OCI-LY1 (cell line): ENCODE data around the gene FST.

ENCODE experiments used
- H2AFZ ChIP-seq: fragments of 200-600 bp; sonication (generic), shearing (Covaris generic); 2 replicates; pipeline ENCODE4 v1.6.0; 2014; ENCODE audit warnings: antibody characterized with exemption, mild to moderate bottlenecking, low read length
- H3F3A ChIP-seq: fragments of 200-600 bp; sonication (generic), shearing (Covaris generic); 2 replicates; pipeline ENCODE4 v1.6.0; 2014; ENCODE audit warnings: mild to moderate bottlenecking, antibody characterized with exemption, low read length, moderate library complexity; ENCODE audit not compliant: insufficient read depth
- H3K27ac ChIP-seq: fragments of 200-600 bp; sonication (generic); 2 replicates; pipeline ENCODE4 v1.5.1; 2014; ENCODE audit warnings: low read length, mixed run types, mild to moderate bottlenecking, low read depth; ENCODE audit not compliant: poor library complexity, severe bottlenecking
- H3K27me3 ChIP-seq: fragments of 200-600 bp; sonication (generic); 2 replicates; pipeline ENCODE4 v1.6.0; 2014; ENCODE audit warnings: antibody characterized with exemption, mild to moderate bottlenecking, low read length, moderate library complexity; ENCODE audit not compliant: insufficient read depth
- H3K36me3 ChIP-seq: fragments of 200-600 bp; sonication (generic); 2 replicates; pipeline ENCODE4 v1.6.1; 2014; ENCODE audit warnings: mild to moderate bottlenecking, antibody characterized with exemption, low read length, moderate library complexity, mixed read lengths; ENCODE audit not compliant: insufficient read depth
- H3K4me1 ChIP-seq: fragments of 200-600 bp; sonication (generic); 2 replicates; pipeline ENCODE4 v1.5.1; 2014; ENCODE audit warnings: mild to moderate bottlenecking, low read length, moderate library complexity; ENCODE audit not compliant: insufficient read depth, severe bottlenecking
- H3K4me2 ChIP-seq: fragments of 200-600 bp; sonication (generic), shearing (Covaris generic); 2 replicates; pipeline ENCODE4 v1.6.1; 2014; ENCODE audit warnings: low read length
- H3K4me3 ChIP-seq: fragments of 200-600 bp; sonication (generic); 2 replicates; pipeline ENCODE4 v1.5.1; 2014; ENCODE audit warnings: low read length, low read depth, mild to moderate bottlenecking, mixed read lengths; ENCODE audit not compliant: poor library complexity, severe bottlenecking
- H3K79me2 ChIP-seq: fragments of 200-600 bp; shearing (Covaris generic); 2 replicates; pipeline ENCODE4 v1.6.1; 2016; ENCODE audit warnings: mixed run types, low read length, mixed read lengths; ENCODE audit not compliant: insufficient read depth
- H3K9ac ChIP-seq: fragments of 200-600 bp; sonication (generic), shearing (Covaris generic); 2 replicates; pipeline ENCODE4 v1.6.1; 2014; ENCODE audit warnings: mild to moderate bottlenecking, low read length, mixed read lengths
- H3K9me2 ChIP-seq: fragments of 200-600 bp; sonication (generic), shearing (Covaris generic); 2 replicates; pipeline ENCODE4 v1.6.1; 2014; ENCODE audit warnings: low read depth, mild to moderate bottlenecking, low read length, mixed read lengths
- H3K9me3 ChIP-seq: fragments of 200-600 bp; shearing (Covaris generic); 2 replicates; pipeline ENCODE4 v1.6.1; 2014; ENCODE audit warnings: low read length, mixed read lengths
- H4K20me1 ChIP-seq: fragments of 200-600 bp; sonication (generic), shearing (Covaris generic); 2 replicates; pipeline ENCODE4 v1.6.0; 2016; ENCODE audit warnings: mild to moderate bottlenecking, low read length; ENCODE audit not compliant: insufficient read depth
- EZH2 ChIP-seq: fragments of 200-600 bp; sonication (generic), shearing (Covaris generic); IDR thresholded peaks from 2 replicates; pipeline ENCODE4 v1.8.0; 2017; ENCODE audit warnings: borderline replicate concordance, mixed run types, mild to moderate bottlenecking, antibody characterized with exemption, low read length, moderate library complexity, mixed read lengths
- TF ChIP-seq, protein P1 (sequence below): fragments of 200-600 bp; sonication (generic), shearing (Covaris generic); IDR thresholded peaks from 2 replicates; pipeline ENCODE4 v1.5.1; 2017; ENCODE audit warnings: mild to moderate bottlenecking, antibody characterized with exemption, low read length, moderate library complexity, mixed read lengths

FST gene, protein sequence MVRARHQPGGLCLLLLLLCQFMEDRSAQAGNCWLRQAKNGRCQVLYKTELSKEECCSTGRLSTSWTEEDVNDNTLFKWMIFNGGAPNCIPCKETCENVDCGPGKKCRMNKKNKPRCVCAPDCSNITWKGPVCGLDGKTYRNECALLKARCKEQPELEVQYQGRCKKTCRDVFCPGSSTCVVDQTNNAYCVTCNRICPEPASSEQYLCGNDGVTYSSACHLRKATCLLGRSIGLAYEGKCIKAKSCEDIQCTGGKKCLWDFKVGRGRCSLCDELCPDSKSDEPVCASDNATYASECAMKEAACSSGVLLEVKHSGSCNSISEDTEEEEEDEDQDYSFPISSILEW

DNA sequence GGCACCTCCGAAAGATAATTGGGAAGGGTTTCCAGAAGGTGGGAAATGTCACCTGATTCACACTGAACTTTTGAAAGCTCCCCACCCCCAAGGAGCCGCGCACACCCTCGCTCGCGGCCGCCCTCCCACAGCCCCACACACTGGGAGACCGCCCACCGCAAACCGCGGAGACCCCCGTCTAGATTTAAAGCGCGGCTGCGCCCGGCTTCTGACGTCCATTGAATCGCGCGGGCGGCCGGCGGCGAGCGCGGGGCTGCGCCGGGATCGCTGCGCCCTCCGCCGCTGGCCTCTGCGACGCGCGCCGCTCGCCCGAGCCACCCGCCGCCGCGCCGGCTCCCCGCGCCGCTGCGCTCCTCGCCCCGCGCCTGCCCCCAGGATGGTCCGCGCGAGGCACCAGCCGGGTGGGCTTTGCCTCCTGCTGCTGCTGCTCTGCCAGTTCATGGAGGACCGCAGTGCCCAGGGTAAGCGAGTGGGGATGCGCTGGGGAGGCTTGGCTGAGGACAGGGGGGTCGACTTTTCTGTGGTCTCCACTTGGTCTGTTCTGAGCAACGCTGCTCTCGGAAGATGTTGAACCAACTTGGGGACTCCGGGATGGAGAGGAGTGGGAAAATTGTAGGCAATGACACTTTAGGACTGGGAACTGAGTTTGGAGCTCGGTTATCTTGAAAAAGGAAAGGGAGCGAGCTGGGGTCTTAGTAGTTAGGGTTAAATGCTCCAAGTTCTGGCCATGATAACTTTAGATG lies at the start of gene FST:
TSS of gene FST (plus strand) at position 214 of the 743 bp plus-strand sequence. CDS start at position 377, 163 bp downstream.
- H3K9ac ChIP-seq: no peak within 1 kb of the TSS
- H3K36me3 ChIP-seq: no peaks in the 10 kb centered on the region
- peak within 1 kb of the TSS; percentile 64 for H3K4me2 ChIP-seq
- no peaks in the 10 kb centered on the region for H3K9me3 ChIP-seq
- H4K20me1 ChIP-seq: no peaks in the 10 kb centered on the region
- peak within 1 kb of the TSS; percentile 52 for H3K4me3 ChIP-seq
- no peaks in the 10 kb centered on the region for H3K79me2 ChIP-seq
- H3K4me1 ChIP-seq: peaks cover 24% of the 10 kb centered on the region
- H3F3A ChIP-seq: no peaks in the 10 kb centered on the region
- no peaks in the 10 kb centered on the region for H3K9me2 ChIP-seq
- TF ChIP-seq EZH2: no peak
- TF ChIP-seq, protein P1, sequence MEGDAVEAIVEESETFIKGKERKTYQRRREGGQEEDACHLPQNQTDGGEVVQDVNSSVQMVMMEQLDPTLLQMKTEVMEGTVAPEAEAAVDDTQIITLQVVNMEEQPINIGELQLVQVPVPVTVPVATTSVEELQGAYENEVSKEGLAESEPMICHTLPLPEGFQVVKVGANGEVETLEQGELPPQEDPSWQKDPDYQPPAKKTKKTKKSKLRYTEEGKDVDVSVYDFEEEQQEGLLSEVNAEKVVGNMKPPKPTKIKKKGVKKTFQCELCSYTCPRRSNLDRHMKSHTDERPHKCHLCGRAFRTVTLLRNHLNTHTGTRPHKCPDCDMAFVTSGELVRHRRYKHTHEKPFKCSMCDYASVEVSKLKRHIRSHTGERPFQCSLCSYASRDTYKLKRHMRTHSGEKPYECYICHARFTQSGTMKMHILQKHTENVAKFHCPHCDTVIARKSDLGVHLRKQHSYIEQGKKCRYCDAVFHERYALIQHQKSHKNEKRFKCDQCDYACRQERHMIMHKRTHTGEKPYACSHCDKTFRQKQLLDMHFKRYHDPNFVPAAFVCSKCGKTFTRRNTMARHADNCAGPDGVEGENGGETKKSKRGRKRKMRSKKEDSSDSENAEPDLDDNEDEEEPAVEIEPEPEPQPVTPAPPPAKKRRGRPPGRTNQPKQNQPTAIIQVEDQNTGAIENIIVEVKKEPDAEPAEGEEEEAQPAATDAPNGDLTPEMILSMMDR: no peak
- no peak within 1 kb of the TSS for H3K27ac ChIP-seq
- H3K27me3 ChIP-seq: no peaks in the 10 kb centered on the region
- H2AFZ ChIP-seq: no peak within 1 kb of the TSS

DNA sequence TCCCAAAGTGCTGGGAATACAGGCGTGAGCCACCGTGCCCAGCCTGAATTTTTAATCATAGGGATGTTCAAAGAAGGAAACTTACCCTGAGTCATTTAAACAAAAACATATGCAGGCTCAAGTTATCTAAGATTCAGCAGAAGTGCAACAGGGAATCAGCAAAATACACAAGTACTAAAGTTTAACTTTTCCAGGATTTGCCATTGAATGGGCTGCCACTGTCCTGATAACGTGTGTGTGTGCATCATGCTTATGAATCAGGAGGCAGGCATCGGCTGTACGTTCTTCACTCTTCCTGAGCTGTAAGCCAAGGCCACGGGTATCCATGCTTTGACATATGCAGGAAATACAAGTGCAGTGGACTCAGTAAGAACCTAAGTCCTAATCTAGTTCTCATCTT lies 48.8 kb upstream of the FST start:
- Histone ChIP-seq H3K9me2 (no peaks in the 10 kb centered on the region), H3K4me3 (no peak overlapping the region), H3K9ac (no peak overlapping the region), H2AFZ (no peak overlapping the region), H3K9me3 (no peaks in the 10 kb centered on the region), H3K4me2 (no peak overlapping the region), H4K20me1 (no peaks in the 10 kb centered on the region), H3K27me3 (no peaks in the 10 kb centered on the region), H3K4me1 (no peaks in the 10 kb centered on the region), H3K27ac (no peak overlapping the region), H3K79me2 (no peaks in the 10 kb centered on the region), H3K36me3 (no peaks in the 10 kb centered on the region), H3F3A (no peaks in the 10 kb centered on the region)
- TF ChIP-seq EZH2: no peak
- TF ChIP-seq, protein P1: no peak

DNA sequence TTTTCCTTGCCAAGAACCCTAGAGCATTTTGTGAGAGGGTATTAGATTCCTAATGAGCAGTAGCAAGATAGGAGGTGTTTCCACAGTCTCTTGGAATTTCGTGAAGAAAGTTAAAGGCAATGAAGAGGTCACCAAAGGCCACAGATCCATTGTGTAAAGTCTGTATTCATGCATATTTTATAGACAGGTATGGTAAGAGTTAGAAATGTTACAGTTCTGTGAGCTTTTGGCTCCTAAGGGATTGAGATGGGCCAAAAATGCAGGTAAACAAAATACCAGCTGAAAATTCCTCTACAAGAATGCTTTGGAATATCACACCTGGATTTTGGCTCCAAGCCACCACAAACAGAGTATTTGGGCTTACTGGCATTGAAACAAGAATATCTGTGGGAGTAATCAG lies 47.4 kb upstream of the FST start:
- TF ChIP-seq, protein P1: no peak
- TF ChIP-seq EZH2: no peak
- H3K79me2 ChIP-seq: no peaks in the 10 kb centered on the region
- H3K4me3 ChIP-seq: no peak overlapping the region
- H3K4me1 ChIP-seq: no peaks in the 10 kb centered on the region
- H4K20me1 ChIP-seq: no peaks in the 10 kb centered on the region
- no peaks in the 10 kb centered on the region for H3K27me3 ChIP-seq
- H3K9me3 ChIP-seq: no peaks in the 10 kb centered on the region
- H3K4me2 ChIP-seq: no peak overlapping the region
- H3F3A ChIP-seq: no peaks in the 10 kb centered on the region
- H3K27ac ChIP-seq: no peak overlapping the region
- H2AFZ ChIP-seq: no peak overlapping the region
- no peaks in the 10 kb centered on the region for H3K36me3 ChIP-seq
- no peaks in the 10 kb centered on the region for H3K9me2 ChIP-seq
- H3K9ac ChIP-seq: no peak overlapping the region
